Spleen (tissue), 11 donors: ENCODE results near the gene FAM78B. TPM values are rescaled to one million over a fixed set of nuclear protein-coding genes. Genes with fewer than 3 reads are reported as not detected.

Experiments used
- DNase-seq: peaks from one replicate; pipeline ENCODE4 v3.0.0-alpha.2; 2020
- H3K27ac ChIP-seq, 8 donors: fragments of 200-600 bp; sonication (generic) in 7 of 8; 1 replicate in 4 of 8; 2 replicates in 4 of 8; pipeline versions ENCODE4 v1.5.0 to v1.8.0; 2016 to 2021; ENCODE audit warnings: inconsistent platforms in 4 of 8, mild to moderate bottlenecking in 4 of 8, moderate library complexity in 1 of 8
- H3K27me3 ChIP-seq, 7 donors: fragments of 200-600 bp; sonication (generic) in 6 of 7; replicated peaks in 1 of 7; 1 replicate in 4 of 7; 2 replicates in 3 of 7; pipeline versions ENCODE4 v1.5.0 to v1.8.0; 2016 to 2021; ENCODE audit warnings: inconsistent platforms in 3 of 7, mild to moderate bottlenecking in 1 of 7
- H3K36me3 ChIP-seq, 6 donors: fragments of 200-600 bp; sonication (generic) in 5 of 6; 1 replicate in 4 of 6; 2 replicates in 2 of 6; pipeline versions ENCODE4 v1.5.0 to v1.8.0; 2016 to 2021; ENCODE audit warnings: inconsistent platforms in 2 of 6
- H3K4me1 ChIP-seq, 6 donors: fragments of 200-600 bp; sonication (generic) in 5 of 6; 1 replicate in 3 of 6; 2 replicates in 3 of 6; pipeline versions ENCODE4 v1.5.0 to v1.8.0; 2016 to 2021; ENCODE audit warnings: inconsistent platforms in 3 of 6
- H3K4me3 ChIP-seq, 8 donors: fragments of 200-600 bp; sonication (generic) in 7 of 8; 1 replicate in 4 of 8; 2 replicates in 4 of 8; pipeline versions ENCODE4 v1.5.0 to v1.8.0; 2016 to 2021; ENCODE audit warnings: inconsistent platforms in 4 of 8, mild to moderate bottlenecking in 4 of 8, moderate library complexity in 2 of 8
- H3K9me3 ChIP-seq, 8 donors: fragments of 200-600 bp; sonication (generic) in 7 of 8; 1 replicate in 4 of 8; 2 replicates in 4 of 8; pipeline versions ENCODE4 v1.5.0 to v1.8.0; 2016 to 2021; ENCODE audit warnings: inconsistent platforms in 4 of 8
- CTCF ChIP-seq, 11 experiments: fragments of 200-600 bp in 7 of 11; fragments of 450-650 bp in 4 of 11; sonication (generic) in 4 of 11; IDR thresholded peaks in 8 of 11; conservative IDR thresholded peaks in 3 of 11; 1 replicate in 7 of 11; 2 replicates in 4 of 11; pipeline versions ENCODE4 v1.4.0 to v1.8.0; 2016 to 2021; ENCODE audit warnings: antibody characterized with exemption in 11 of 11, inconsistent platforms in 4 of 11, mild to moderate bottlenecking in 1 of 11
- POLR2A ChIP-seq, 3 donors: fragments of 450-650 bp; IDR thresholded peaks; one replicate each; pipeline ENCODE4 v1.5.1; 2017; ENCODE audit warnings: antibody characterized with exemption in 3 of 3, mild to moderate bottlenecking in 1 of 3
- POLR2AphosphoS5 ChIP-seq, 3 donors: sonication (generic); formaldehyde crosslinking; IDR thresholded peaks; one replicate each; pipeline ENCODE4 v1.5.1; 2017; ENCODE audit warnings: antibody characterized with exemption in 3 of 3
- whole genome bisulfite sequencing, 5 donors: extraction: QIAGEN DNeasy Blood & Tissue Kit in 3 of 5; methylation state at CpG; one replicate each; pipeline versions ENCODE4 v1.1.5 to v1.1.7; 2013 to 2018; 5-methylcytosine and 5-hydroxymethylcytosine counted together
- intact Hi-C: fragments of 100-400 bp; cut with DNase I; formaldehyde crosslinking; loops from one replicate; pipeline ENCODE4 v1.15.0; 2023; ENCODE audit warnings: low total_unique reads
- polyA plus RNA-seq, 3 donors: library from polyadenylated mRNA; stranded (reverse); fragments of 200-250 nt; gene quantifications; one replicate each; pipeline ENCODE4 v1.2.1, GENCODE V29; 2013
- total RNA-seq, 7 donors: library from RNA; depleted of rRNA in 3 of 7; stranded (reverse); fragments of >200 nt in 3 of 7; fragmentation: NEBNext Ultra II Directional in 4 of 7; extraction: Animal tissue kit (Norgen Biotek cat#: 25700) in 4 of 7; gene quantifications; one replicate each; pipeline versions ENCODE4 v1.1.0 to v1.2.1, GENCODE V29; 2016 to 2021
- donor health status: healthy with polysubstance abuse.
- donor health status: DM: no; HTN: no; CAD: no; lungs with moderate emphysema.
- donor health status: DM: no; HTN: no; CAD: no.
- donor health status: Bipolar disorder and iron deficiency.
- donor health status: healthy.
- donor health status: DM: no; HTN: no; CAD: no.
- donor health status: DM: yes; HTN: yes; CAD: no.

The FAM78B gene
- total and polyA plus RNA-seq, 10 donors = 0.41 to 3.0 (median 1.3) TPM

DNA sequence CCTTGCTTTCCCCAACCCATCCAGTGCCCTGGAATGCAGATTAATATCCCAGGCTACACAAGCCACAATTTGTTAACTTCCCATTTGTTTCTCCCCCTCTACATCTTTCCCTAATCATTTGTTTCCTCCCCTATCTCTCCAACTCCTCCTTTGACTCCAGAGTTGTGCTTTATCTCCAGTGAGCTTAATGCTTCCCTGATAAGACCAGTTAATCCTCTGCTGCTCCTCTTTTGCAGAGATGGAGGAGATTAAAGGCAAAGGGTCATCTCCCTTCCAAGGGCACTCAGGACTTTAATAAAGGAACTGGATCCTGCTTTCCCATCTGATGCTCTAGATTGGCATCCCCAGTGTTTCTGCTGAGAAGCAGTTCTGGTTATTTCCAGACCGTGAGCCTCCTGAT lies 7.1 kb downstream of the FAM78B start:
- DNase-seq = no peak
- WGBS, 5 donors = 79 to 90% (median 85%) methylated on average over 1 of the region's 1 CpG
- Histone ChIP-seq H3K4me1 (peaks cover 0 to 4% (median 2%) of the 10 kb centered on the region in 6 donors), H3K4me3 (no peak overlapping the region), H3K9me3 (no peaks in the 10 kb centered on the region), H3K27me3 (peaks cover 0 to 22% (median 5%) of the 10 kb centered on the region in 7 donors), H3K36me3 (no peaks in the 10 kb centered on the region), H3K27ac (no peak overlapping the region)
- TF ChIP-seq POLR2AphosphoS5 (IDR thresholded peaks at IDR 0.05) (no peak), POLR2A (IDR thresholded peaks at IDR 0.05) (no peak), CTCF (IDR thresholded peaks at IDR 0.05 in 8 of 11, conservative IDR thresholded peaks at IDR 0.05 in 3 of 11) (no peak)
- intact Hi-C loops = loop anchor here (10.0 kb wide), 1 partner anchor 235 kb away; no protein-coding TSS in a partner anchor

DNA sequence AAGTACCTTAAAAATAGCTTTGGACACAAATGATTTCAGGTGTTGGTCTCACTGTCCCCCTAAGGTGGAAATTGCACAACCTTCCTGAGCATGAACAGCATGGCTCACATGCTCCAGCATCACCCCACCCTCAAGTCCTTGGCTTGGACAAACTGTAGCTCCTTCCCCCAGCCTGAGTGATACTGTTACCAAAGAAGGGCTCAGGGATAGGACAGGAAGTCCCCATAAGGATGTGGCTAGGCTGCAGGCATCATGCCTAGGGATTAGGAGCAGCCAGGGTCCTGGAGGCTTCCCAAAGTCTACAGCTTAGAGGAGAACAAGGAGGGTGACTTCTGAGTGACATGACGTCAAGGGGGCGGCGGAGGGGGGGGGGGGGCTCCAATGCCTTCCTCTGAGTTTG lies 10.1 kb downstream of the FAM78B start:
- Histone ChIP-seq H3K27me3 (no peaks in the 10 kb centered on the region), H3K4me1 (no peaks in the 10 kb centered on the region), H3K36me3 (no peaks in the 10 kb centered on the region), H3K9me3 (no peaks in the 10 kb centered on the region), H3K27ac (no peak overlapping the region), H3K4me3 (no peak overlapping the region)
- TF ChIP-seq POLR2A (IDR thresholded peaks at IDR 0.05) (no peak), POLR2AphosphoS5 (IDR thresholded peaks at IDR 0.05) (no peak), CTCF (IDR thresholded peaks at IDR 0.05 in 8 of 11, conservative IDR thresholded peaks at IDR 0.05 in 3 of 11) (no peak)
- WGBS, 5 donors = 69 to 79% (median 78%) methylated on average over 1 to 3 of the region's 3 CpGs
- DNase-seq = no peak
- intact Hi-C loops = no loop called here

DNA sequence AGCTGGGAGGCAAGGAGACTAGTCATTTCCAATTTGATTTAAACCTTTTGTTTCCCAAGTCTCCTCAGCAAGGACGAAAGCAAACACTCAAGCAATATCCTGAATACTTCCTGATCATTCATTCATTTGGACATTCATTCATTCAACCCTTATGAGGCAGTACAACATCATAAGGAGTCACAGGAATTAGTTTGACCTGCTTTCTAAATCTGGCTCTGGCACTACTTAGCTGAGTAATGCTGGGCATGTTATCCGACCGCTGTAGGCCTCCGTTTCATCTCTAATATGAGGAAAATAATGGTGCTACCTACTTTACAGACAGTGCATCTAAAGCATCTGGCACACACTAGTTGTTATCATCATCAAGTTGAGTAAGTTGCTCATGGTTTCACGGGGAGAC lies 11.7 kb downstream of the FAM78B start:
- intact Hi-C loops = no loop called here
- 58 to 69% (median 63%) methylated on average over 5 of the region's 5 CpGs for WGBS, 5 donors

More for the DNA sequence above, 11.7 kb downstream of the FAM78B start:
- DNase-seq = no peak
- no peak overlapping the region for H3K27ac ChIP-seq
- no peaks in the 10 kb centered on the region for H3K4me1 ChIP-seq
- TF ChIP-seq CTCF (IDR thresholded peaks at IDR 0.05 in 8 of 11, conservative IDR thresholded peaks at IDR 0.05 in 3 of 11) (no peak), POLR2A (IDR thresholded peaks at IDR 0.05) (no peak), POLR2AphosphoS5 (IDR thresholded peaks at IDR 0.05) (no peak)
- no peaks in the 10 kb centered on the region for H3K27me3 ChIP-seq
- H3K36me3 ChIP-seq = no peaks in the 10 kb centered on the region
- no peaks in the 10 kb centered on the region for H3K9me3 ChIP-seq
- H3K4me3 ChIP-seq = no peak overlapping the region
